ENCODE data around the gene ARID1B. TPM values are rescaled to one million over a fixed set of nuclear protein-coding genes. Genes with fewer than 3 reads are reported as not detected.

ARID1B gene
- total and polyA plus RNA-seq, 10 donors: 17.7 to 223 (median 141) TPM

GRCh38 chr6:157157258-157157657, 380.1 kb downstream of the ARID1B start:
- Histone ChIP-seq H3K27me3 (replicated peaks in 1 of 7) (no peaks in the 10 kb centered on the region), H3K27ac (no peak overlapping the region), H3K9me3 (no peaks in the 10 kb centered on the region), H3K36me3 (peaks cover 0 to 84% (median 13%) of the 10 kb centered on the region in 6 donors), H3K4me1 (peaks cover 0 to 2% (median 0%) of the 10 kb centered on the region in 6 donors), H3K4me3 (no peak overlapping the region)
- WGBS, 5 donors: 91 to 97% (median 94%) methylated on average over 9 of the region's 9 CpGs
- no peak for DNase-seq
- no peak for TF ChIP-seq CTCF (IDR thresholded peaks at IDR 0.05 in 8 of 11, conservative IDR thresholded peaks at IDR 0.05 in 3 of 11)
- TF ChIP-seq POLR2A (IDR thresholded peaks at IDR 0.05): no peak
- TF ChIP-seq POLR2AphosphoS5 (IDR thresholded peaks at IDR 0.05): no peak
- intact Hi-C loops (cut with DNase I; ENCODE audit: low total_unique reads): no loop called here

- intact Hi-C loops (cut with DNase I; ENCODE audit: low total_unique reads): no loop called here
- 89 to 94% (median 93%) methylated on average over 4 of the region's 4 CpGs for WGBS, 5 donors
- TF ChIP-seq CTCF (IDR thresholded peaks at IDR 0.05 in 8 of 11, conservative IDR thresholded peaks at IDR 0.05 in 3 of 11) (no peak), POLR2AphosphoS5 (IDR thresholded peaks at IDR 0.05) (no peak), POLR2A (IDR thresholded peaks at IDR 0.05) (no peak)
- Histone ChIP-seq H3K4me1 (no peaks in the 10 kb centered on the region), H3K36me3 (peaks cover 0 to 84% (median 12%) of the 10 kb centered on the region in 6 donors), H3K27ac (no peak overlapping the region), H3K9me3 (no peaks in the 10 kb centered on the region), H3K27me3 (replicated peaks in 1 of 7) (no peaks in the 10 kb centered on the region), H3K4me3 (no peak overlapping the region)
- no peak for DNase-seq
Measured at GRCh38 chr6:157158456-157158855, 381.3 kb downstream of the ARID1B start.

GRCh38 chr6:157158897-157159296, 381.7 kb downstream of the ARID1B start:
- Histone ChIP-seq H3K4me1 (no peaks in the 10 kb centered on the region), H3K36me3 (peaks cover 0 to 84% (median 11%) of the 10 kb centered on the region in 6 donors), H3K4me3 (no peak overlapping the region), H3K9me3 (no peaks in the 10 kb centered on the region), H3K27ac (no peak overlapping the region), H3K27me3 (replicated peaks in 1 of 7) (no peaks in the 10 kb centered on the region)
- no peak for DNase-seq
- intact Hi-C loops (cut with DNase I; ENCODE audit: low total_unique reads): no loop called here
- no peak for TF ChIP-seq CTCF (IDR thresholded peaks at IDR 0.05 in 8 of 11, conservative IDR thresholded peaks at IDR 0.05 in 3 of 11)
- WGBS, 5 donors: 95 to 98% (median 95%) methylated on average over 3 of the region's 3 CpGs

- no peaks in the 10 kb centered on the region for H3K4me1 ChIP-seq
- no peak overlapping the region for H3K27ac ChIP-seq
- no peak for DNase-seq
- no peaks in the 10 kb centered on the region for H3K9me3 ChIP-seq
- H3K36me3 ChIP-seq: peaks cover 0 to 82% (median 9%) of the 10 kb centered on the region in 6 donors
- intact Hi-C loops (cut with DNase I; ENCODE audit: low total_unique reads): no loop called here
- 82 to 87% (median 87%) methylated on average over 4 of the region's 4 CpGs for WGBS, 5 donors
- no peaks in the 10 kb centered on the region for H3K27me3 ChIP-seq (replicated peaks in 1 of 7)
- no peak overlapping the region for H3K4me3 ChIP-seq
- no peak for TF ChIP-seq CTCF (IDR thresholded peaks at IDR 0.05 in 8 of 11, conservative IDR thresholded peaks at IDR 0.05 in 3 of 11)
Measured at GRCh38 chr6:157159348-157159747, 382.2 kb downstream of the ARID1B start.
